Activated CD4-positive, alpha-beta T cell treated with anti-CD3 and anti-CD28 coated beads, Interleukin-2, amount 10 ng/mL, durations not matched to agents 24 days and 14 days (primary cell): ENCODE results near the gene LCN6. TPM values are rescaled to one million over a fixed set of nuclear protein-coding genes. Genes with fewer than 3 reads are reported as not detected.
"Not testable (repeated sequence)": the region's sequence is repeated elsewhere in the genome, so short reads cannot be mapped to it uniquely, and the experiment has no call there.

Source experiments
- DNase-seq: peaks from one replicate; pipeline ENCODE4 v3.0.0; 2022
- H3K27ac Mint-ChIP-seq: one replicate; pipeline ENCODE4 v1.8.0; 2022; ENCODE audit warnings: mild to moderate bottlenecking, mixed read lengths
- H3K27me3 Mint-ChIP-seq: one replicate; pipeline ENCODE4 v1.8.0; 2022; ENCODE audit warnings: mixed read lengths
- H3K36me3 Mint-ChIP-seq: one replicate; pipeline ENCODE4 v1.8.0; 2022; ENCODE audit warnings: low read depth, mild to moderate bottlenecking, mixed read lengths
- H3K4me1 Mint-ChIP-seq: one replicate; pipeline ENCODE4 v1.8.0; 2021; ENCODE audit warnings: mixed read lengths
- H3K4me3 Mint-ChIP-seq: one replicate; pipeline ENCODE4 v1.8.0; 2022; ENCODE audit warnings: mild to moderate bottlenecking, moderate library complexity, mixed read lengths
- H3K9me3 Mint-ChIP-seq: one replicate; pipeline ENCODE4 v1.8.0; 2021; ENCODE audit warnings: mixed read lengths
- intact Hi-C: fragments of 100-400 bp; cut with micrococcal nuclease; formaldehyde crosslinking; loops from one replicate; pipeline ENCODE4 v1.15.1; 2023
- total RNA-seq: library from RNA; stranded (reverse); gene quantifications from 2 replicates; pipeline ENCODE4 v1.2.3, GENCODE V29; 2022

LCN6 gene
- total RNA-seq, 1 donor from 2014 or later: not detected

- Mint-ChIP-seq H3K4me1 (peaks cover 2% of the 10 kb centered on the region), H3K9me3 (peaks cover 4% of the 10 kb centered on the region), H3K27me3 (peaks cover 1% of the 10 kb centered on the region), H3K27ac (no peak overlapping the region), H3K36me3 (no peaks in the 10 kb centered on the region), H3K4me3 (no peak overlapping the region)
- intact Hi-C loops: no loop called here
- no peak for DNase-seq
Measured at GRCh38 chr9:136759436-136760325, 11.4 kb upstream of the LCN6 start.

GRCh38 chr9:136759001-136759400, 10.7 kb upstream of the LCN6 start:
- H3K4me1 Mint-ChIP-seq: peaks cover 2% of the 10 kb centered on the region
- DNase-seq: no peak
- H3K4me3 Mint-ChIP-seq: no peak overlapping the region
- intact Hi-C loops: no loop called here
- peaks cover 1% of the 10 kb centered on the region for H3K27me3 Mint-ChIP-seq
- H3K9me3 Mint-ChIP-seq: peaks cover 4% of the 10 kb centered on the region
- no peaks in the 10 kb centered on the region for H3K36me3 Mint-ChIP-seq
- no peak overlapping the region for H3K27ac Mint-ChIP-seq

- DNase-seq: no peak
- intact Hi-C loops: no loop called here
- Mint-ChIP-seq H3K4me1 (peaks cover 2% of the 10 kb centered on the region), H3K4me3 (no peak overlapping the region), H3K36me3 (no peaks in the 10 kb centered on the region), H3K27me3 (no peaks in the 10 kb centered on the region), H3K9me3 (peaks cover 6% of the 10 kb centered on the region), H3K27ac (no peak overlapping the region)
Measured at GRCh38 chr9:136757751-136758140, 9.4 kb upstream of the LCN6 start.

- Mint-ChIP-seq H3K36me3 (peaks cover 2% of the 10 kb centered on the region), H3K4me3 (no peak overlapping the region)
- intact Hi-C loops: no loop called here
Measured at GRCh38 chr9:136757328-136757727, 9.0 kb upstream of the LCN6 start.

GRCh38 chr9:136756836-136757235, 8.5 kb upstream of the LCN6 start:
- peaks cover 15% of the 10 kb centered on the region for H3K9me3 Mint-ChIP-seq
- intact Hi-C loops: no loop called here
- no peak overlapping the region for H3K27ac Mint-ChIP-seq
- peaks cover 5% of the 10 kb centered on the region for H3K36me3 Mint-ChIP-seq
- H3K4me1 Mint-ChIP-seq: peaks cover 2% of the 10 kb centered on the region
- peaks cover 1% of the 10 kb centered on the region for H3K27me3 Mint-ChIP-seq
- DNase-seq: no peak
- H3K4me3 Mint-ChIP-seq: no peak overlapping the region

More at GRCh38 chr9:136757328-136757727, 9.0 kb upstream of the LCN6 start:
- peaks cover 11% of the 10 kb centered on the region for H3K9me3 Mint-ChIP-seq
- no peak overlapping the region for H3K27ac Mint-ChIP-seq
- DNase-seq: no peak
- peaks cover 1% of the 10 kb centered on the region for H3K27me3 Mint-ChIP-seq
- peaks cover 2% of the 10 kb centered on the region for H3K4me1 Mint-ChIP-seq

- H3K27ac Mint-ChIP-seq: no peak overlapping the region
- no peak for DNase-seq
- peaks cover 1% of the 10 kb centered on the region for H3K27me3 Mint-ChIP-seq
- no peak overlapping the region for H3K4me3 Mint-ChIP-seq
- peaks cover 3% of the 10 kb centered on the region for H3K4me1 Mint-ChIP-seq
- intact Hi-C loops: no loop called here
- peaks cover 18% of the 10 kb centered on the region for H3K9me3 Mint-ChIP-seq
- peaks cover 5% of the 10 kb centered on the region for H3K36me3 Mint-ChIP-seq
Measured at GRCh38 chr9:136756134-136756438, 7.8 kb upstream of the LCN6 start.

GRCh38 chr9:136755302-136756133, 7.2 kb upstream of the LCN6 start:
- intact Hi-C loops, H3K27me3 Mint-ChIP-seq, H3K4me1 Mint-ChIP-seq, H3K36me3 Mint-ChIP-seq, DNase-seq, H3K4me3 Mint-ChIP-seq, H3K27ac Mint-ChIP-seq: not testable (repeated sequence)
- H3K9me3 Mint-ChIP-seq: peaks cover 18% of the 10 kb centered on the region

- Mint-ChIP-seq H3K36me3 (peaks cover 8% of the 10 kb centered on the region), H3K9me3 (peaks cover 18% of the 10 kb centered on the region), H3K4me3 (no peak overlapping the region), H3K4me1 (peaks cover 6% of the 10 kb centered on the region), H3K27ac (no peak overlapping the region), H3K27me3 (peaks cover 1% of the 10 kb centered on the region)
- intact Hi-C loops: no loop called here
- DNase-seq: no peak
Measured at GRCh38 chr9:136754626-136755301, 6.4 kb upstream of the LCN6 start.

GRCh38 chr9:136754059-136754572, 5.8 kb upstream of the LCN6 start:
- intact Hi-C loops: no loop called here
- DNase-seq: no peak
- H3K27me3 Mint-ChIP-seq: peaks cover 1% of the 10 kb centered on the region
- H3K27ac Mint-ChIP-seq: no peak overlapping the region
- no peak overlapping the region for H3K4me3 Mint-ChIP-seq
- H3K9me3 Mint-ChIP-seq: peaks cover 18% of the 10 kb centered on the region
- peaks cover 8% of the 10 kb centered on the region for H3K36me3 Mint-ChIP-seq
- peaks cover 6% of the 10 kb centered on the region for H3K4me1 Mint-ChIP-seq

GRCh38 chr9:136753371-136754058, 5.2 kb upstream of the LCN6 start:
- Mint-ChIP-seq H3K27ac (no peak overlapping the region), H3K4me1 (peaks cover 6% of the 10 kb centered on the region), H3K36me3 (peaks cover 8% of the 10 kb centered on the region), H3K27me3 (peaks cover 1% of the 10 kb centered on the region), H3K4me3 (no peak overlapping the region), H3K9me3 (peaks cover 18% of the 10 kb centered on the region)
- intact Hi-C loops: no loop called here
- DNase-seq: no peak

- no peak overlapping the region for H3K4me3 Mint-ChIP-seq
- DNase-seq: no peak
- H3K36me3 Mint-ChIP-seq: peaks cover 8% of the 10 kb centered on the region
- H3K9me3 Mint-ChIP-seq: peaks cover 18% of the 10 kb centered on the region
- peaks cover 6% of the 10 kb centered on the region for H3K4me1 Mint-ChIP-seq
- intact Hi-C loops: no loop called here
- no peak overlapping the region for H3K27ac Mint-ChIP-seq
- peaks cover 1% of the 10 kb centered on the region for H3K27me3 Mint-ChIP-seq
Measured at GRCh38 chr9:136751814-136752213, 3.5 kb upstream of the LCN6 start.

GRCh38 chr9:136751244-136751643, 2.9 kb upstream of the LCN6 start:
- H3K9me3 Mint-ChIP-seq: peaks cover 18% of the 10 kb centered on the region
- peaks cover 8% of the 10 kb centered on the region for H3K36me3 Mint-ChIP-seq
- intact Hi-C loops: no loop called here
- no peak for DNase-seq
- H3K4me3 Mint-ChIP-seq: no peak overlapping the region
- no peak overlapping the region for H3K27ac Mint-ChIP-seq
- H3K27me3 Mint-ChIP-seq: peaks cover 1% of the 10 kb centered on the region
- H3K4me1 Mint-ChIP-seq: peaks cover 6% of the 10 kb centered on the region

- H3K4me3 Mint-ChIP-seq: no peak overlapping the region
- DNase-seq: no peak
- peak overlapping the region; percentile 34 for H3K27ac Mint-ChIP-seq
Measured at GRCh38 chr9:136750526-136750925, 2.2 kb upstream of the LCN6 start.

More at GRCh38 chr9:136750526-136750925, 2.2 kb upstream of the LCN6 start:
- Mint-ChIP-seq H3K27me3 (peaks cover 1% of the 10 kb centered on the region), H3K9me3 (peaks cover 16% of the 10 kb centered on the region), H3K4me1 (peaks cover 6% of the 10 kb centered on the region), H3K36me3 (peaks cover 8% of the 10 kb centered on the region)
- intact Hi-C loops: no loop called here
